HEK293 (cell line): ENCODE results near the gene DNM1L.

Experiments used
- CTCF ChIP-seq: fragments of 450-650 bp; formaldehyde crosslinking; IDR thresholded peaks from 2 replicates; pipeline ENCODE4 v1.5.1; 2016; ENCODE audit warnings: missing biosample characterization, missing genetic modification characterization
- PBX3 ChIP-seq: sonication (generic); formaldehyde crosslinking; IDR thresholded peaks from 2 replicates; pipeline ENCODE4 v1.8.1; 2022; ENCODE audit warnings: mild to moderate bottlenecking, moderate library complexity, missing genetic modification reagents
- PRDM4 ChIP-seq: fragments of 450-650 bp; formaldehyde crosslinking; IDR thresholded peaks from 2 replicates; pipeline ENCODE4 v1.5.1; 2017; ENCODE audit warnings: missing biosample characterization, missing genetic modification characterization
- YY1 ChIP-seq: fragments of 450-650 bp; formaldehyde crosslinking; IDR thresholded peaks from 2 replicates; pipeline ENCODE4 v1.5.1; 2018; ENCODE audit warnings: missing biosample characterization, missing genetic modification characterization
- ZBTB11 ChIP-seq: fragments of 450-650 bp; formaldehyde crosslinking; conservative IDR thresholded peaks from 2 replicates; pipeline ENCODE4 v1.5.1; 2016; ENCODE audit warnings: low read depth, missing biosample characterization, missing genetic modification characterization
- ZBTB26 ChIP-seq: fragments of 450-650 bp; formaldehyde crosslinking; optimal IDR thresholded peaks from 2 replicates; pipeline ENCODE3; 2016; ENCODE audit warnings: missing biosample characterization, mild to moderate bottlenecking, missing genetic modification characterization
- ZNF132 ChIP-seq: fragments of 450-650 bp; formaldehyde crosslinking; IDR thresholded peaks from 2 replicates; pipeline ENCODE4 v1.5.1; 2017; ENCODE audit warnings: missing biosample characterization, missing genetic modification characterization, borderline replicate concordance
- ZNF335 ChIP-seq: fragments of 450-650 bp; formaldehyde crosslinking; conservative IDR thresholded peaks from 2 replicates; pipeline ENCODE4 v1.5.1; 2016; ENCODE audit warnings: missing biosample characterization, missing genetic modification characterization
- ZNF416 ChIP-seq: fragments of 450-650 bp; formaldehyde crosslinking; IDR thresholded peaks from 2 replicates; pipeline ENCODE4 v1.5.1; 2016; ENCODE audit warnings: missing biosample characterization, missing genetic modification characterization
- ZNF529 ChIP-seq: fragments of 450-650 bp; formaldehyde crosslinking; IDR thresholded peaks from 2 replicates; pipeline ENCODE4 v1.5.1; 2017; ENCODE audit warnings: missing genetic modification characterization, missing biosample characterization; ENCODE audit not compliant: insufficient replicate concordance
- ZNF549 ChIP-seq: fragments of 450-650 bp; IDR thresholded peaks from 2 replicates; pipeline ENCODE4 v1.5.1; 2018; ENCODE audit warnings: missing biosample characterization, missing genetic modification characterization, mild to moderate bottlenecking, inconsistent platforms, moderate library complexity
- ZNF600 ChIP-seq: fragments of 450-650 bp; formaldehyde crosslinking; IDR thresholded peaks from 2 replicates; pipeline ENCODE4 v1.5.1; 2016; ENCODE audit warnings: missing biosample characterization, missing genetic modification characterization
- ZSCAN18 ChIP-seq: fragments of 450-650 bp; formaldehyde crosslinking; IDR thresholded peaks from 2 replicates; pipeline ENCODE4 v1.5.1; 2016; ENCODE audit warnings: missing biosample characterization, missing genetic modification characterization

- no peak for TF ChIP-seq ZNF529 (tag by site-specific recombination)
- no peak for TF ChIP-seq CTCF (tag by site-specific recombination)
- TF ChIP-seq ZNF335 (tag by site-specific recombination), result no peak
- no peak for TF ChIP-seq ZNF416 (tag by site-specific recombination)
- no peak for TF ChIP-seq ZNF549 (tag by site-specific recombination)
- no peak for TF ChIP-seq ZNF132 (tag by site-specific recombination)
- no peak for TF ChIP-seq PRDM4 (tag by site-specific recombination)
- TF ChIP-seq ZBTB11, result no peak
- TF ChIP-seq YY1, result no peak
- TF ChIP-seq PBX3, result no peak
- no peak for TF ChIP-seq ZBTB26 (tag by site-specific recombination)
- TF ChIP-seq ZSCAN18 (tag by site-specific recombination), result no peak
- TF ChIP-seq ZNF600, result no peak
These were observed 27.7 kb upstream of the DNM1L start for GRCh38 chr12:32651151-32651955.
